Adrenal gland (tissue), 5 donors: Measurements from ENCODE around the gene SEPTIN12.
A peak's percentile ranks its signal among the peaks of the same experiment; 100 is the strongest.

Experiments used
- POLR2A ChIP-seq, 2 donors: fragments of 450-650 bp; IDR thresholded peaks; one replicate each; pipeline ENCODE4 v1.6.1; 2017; ENCODE audit warnings: antibody characterized with exemption in 2 of 2, mild to moderate bottlenecking in 2 of 2, moderate library complexity in 1 of 2
- TF ChIP-seq, protein P1 (sequence below), 6 experiments: fragments of 450-650 bp in 4 of 6; fragments of 200-600 bp in 2 of 6; sonication (generic) in 1 of 6; IDR thresholded peaks; 1 replicate in 5 of 6; 2 replicates in 1 of 6; pipeline versions ENCODE4 v1.5.1 to v1.8.0; 2016 to 2021; ENCODE audit warnings: antibody characterized with exemption in 6 of 6, mild to moderate bottlenecking in 2 of 6, moderate library complexity in 1 of 6
- donor health status: DM: no; HTN: no; CAD: no.

DNA sequence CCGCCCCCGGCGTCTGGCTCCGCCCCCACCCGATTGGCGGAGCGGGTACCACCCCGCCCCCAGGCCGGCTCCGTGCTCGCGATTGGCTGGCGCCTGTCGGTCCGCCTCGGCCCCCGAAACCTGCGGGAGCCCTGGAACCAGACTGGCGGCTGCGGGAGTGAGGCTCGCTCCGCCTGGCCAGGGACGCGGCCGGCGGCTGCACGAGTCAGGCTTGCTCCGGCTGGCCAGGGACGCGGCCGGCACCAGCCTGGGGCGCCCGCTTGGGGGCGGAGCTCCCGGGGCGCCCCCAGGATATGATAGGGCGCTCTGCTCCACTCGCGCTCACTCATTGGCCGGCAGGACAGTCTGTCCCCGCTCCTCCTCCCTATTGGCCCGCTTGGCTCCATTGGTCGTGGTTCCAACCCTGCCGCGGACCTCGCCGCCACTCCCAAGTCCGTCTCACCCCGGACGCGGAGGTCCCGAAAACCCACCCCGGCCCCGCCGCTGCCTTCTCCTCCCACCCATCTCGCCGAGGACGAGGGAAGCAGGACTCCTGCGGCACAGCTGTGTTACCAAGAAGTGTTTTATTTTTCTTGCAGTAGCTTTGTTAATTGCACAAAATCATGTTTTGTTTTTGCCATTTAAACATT is 14.6 kb upstream of the SEPTIN12 start:
- TF ChIP-seq, protein P1, sequence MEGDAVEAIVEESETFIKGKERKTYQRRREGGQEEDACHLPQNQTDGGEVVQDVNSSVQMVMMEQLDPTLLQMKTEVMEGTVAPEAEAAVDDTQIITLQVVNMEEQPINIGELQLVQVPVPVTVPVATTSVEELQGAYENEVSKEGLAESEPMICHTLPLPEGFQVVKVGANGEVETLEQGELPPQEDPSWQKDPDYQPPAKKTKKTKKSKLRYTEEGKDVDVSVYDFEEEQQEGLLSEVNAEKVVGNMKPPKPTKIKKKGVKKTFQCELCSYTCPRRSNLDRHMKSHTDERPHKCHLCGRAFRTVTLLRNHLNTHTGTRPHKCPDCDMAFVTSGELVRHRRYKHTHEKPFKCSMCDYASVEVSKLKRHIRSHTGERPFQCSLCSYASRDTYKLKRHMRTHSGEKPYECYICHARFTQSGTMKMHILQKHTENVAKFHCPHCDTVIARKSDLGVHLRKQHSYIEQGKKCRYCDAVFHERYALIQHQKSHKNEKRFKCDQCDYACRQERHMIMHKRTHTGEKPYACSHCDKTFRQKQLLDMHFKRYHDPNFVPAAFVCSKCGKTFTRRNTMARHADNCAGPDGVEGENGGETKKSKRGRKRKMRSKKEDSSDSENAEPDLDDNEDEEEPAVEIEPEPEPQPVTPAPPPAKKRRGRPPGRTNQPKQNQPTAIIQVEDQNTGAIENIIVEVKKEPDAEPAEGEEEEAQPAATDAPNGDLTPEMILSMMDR (IDR thresholded peaks at IDR 0.05) = peak in 3 of 6 experiments; percentile 32 to 57 (median 42)
- no peak for TF ChIP-seq POLR2A (IDR thresholded peaks at IDR 0.05)
